Pancreas (tissue), 10 donors: ENCODE data around the gene RPS21. TPM values are rescaled to one million over a fixed set of nuclear protein-coding genes. Genes with fewer than 3 reads are reported as not detected.

Experiments used
- ATAC-seq, 4 donors: fragments of 200-7000 bp; cut with Tn5 transposase; one replicate each; pipeline versions ENCODE4 v1.8.0 to v1.9.1; 2020; ENCODE audit warnings: mild to moderate bottlenecking in 4 of 4, moderate library complexity in 4 of 4
- DNase-seq, 6 donors: peaks; one replicate each; pipeline ENCODE4 v3.0.0-alpha.2; 2020
- FAIRE-seq: peaks from 2 replicates; lab custom pipeline; 2012; peaks lifted over from hg19 to GRCh38; lab: Jason Lieb, UNC
- H3K27ac ChIP-seq, 4 donors: fragments of 200-600 bp; sonication (generic); 1 replicate in 3 of 4; 2 replicates in 1 of 4; pipeline versions ENCODE4 v1.5.0 to v1.8.0; 2020
- H3K27me3 ChIP-seq, 4 donors: fragments of 200-600 bp; one replicate each; pipeline ENCODE4 v1.8.0; 2021
- H3K36me3 ChIP-seq, 3 donors: fragments of 200-600 bp; sonication (generic) in 1 of 3; one replicate each; pipeline versions ENCODE4 v1.5.0 to v1.8.0; 2020 to 2021
- H3K4me1 ChIP-seq, 3 donors: fragments of 200-600 bp; one replicate each; pipeline ENCODE4 v1.8.0; 2021
- H3K4me3 ChIP-seq, 4 donors: fragments of 200-600 bp; sonication (generic) in 2 of 4; one replicate each; pipeline versions ENCODE4 v1.5.0 to v1.8.0; 2020 to 2021
- H3K9me3 ChIP-seq, 4 donors: fragments of 200-600 bp; one replicate each; pipeline ENCODE4 v1.8.0; 2021
- WGBS, 2 donors: extraction: QIAGEN DNeasy Blood & Tissue Kit; methylation state at CpG; one replicate each; pipeline ENCODE4 v1.1.7; 2013; 5-methylcytosine and 5-hydroxymethylcytosine counted together
- intact Hi-C, 3 donors: fragments of 100-400 bp; cut with DNase I; formaldehyde crosslinking; loops; one replicate each; pipeline versions ENCODE4 v1.11.1 to v1.14.2; 2022
- polyA plus RNA-seq, 2 donors: library from polyadenylated mRNA; stranded (reverse); fragments of 200-250 nt; gene quantifications; one replicate each; pipeline ENCODE4 v1.2.3, GENCODE V29; 2013
- total RNA-seq, 6 donors: library from RNA; stranded (reverse); fragmentation: NEBNext Ultra II Directional in 4 of 6; extraction: Animal tissue kit (Norgen Biotek cat#: 25700) in 4 of 6; gene quantifications; one replicate each; pipeline versions ENCODE4 v1.2.1 to v1.2.4, GENCODE V29; 2021 to 2023
- TF ChIP-seq, protein P1 (sequence below), 4 donors: fragments of 200-600 bp; sonication (generic) in 3 of 4; IDR thresholded peaks; one replicate each; pipeline versions ENCODE4 v1.5.0 to v1.8.0; 2021; ENCODE audit warnings: antibody characterized with exemption in 4 of 4
- donor health status: healthy with polysubstance abuse.
- donor health status: DM: no; HTN: no; CAD: no; lungs with moderate emphysema.
- donor health status: DM: no; HTN: no; CAD: no.
- donor health status: control.
- donor health status: control.
- donor health status: Bipolar disorder and iron deficiency.
- donor health status: DM: yes; HTN: yes; CAD: no.
- donor health status: DM: no; HTN: no; CAD: no.
- donor health status: DM: no; HTN: no; CAD: no.
- donor health status: DM: yes; HTN: yes; CAD: no.

RPS21 gene
- total and polyA plus RNA-seq, 8 donors: 662 to 2,141 (median 973) TPM

GRCh38 chr20:62374331-62375152 lies 12.4 kb upstream of the RPS21 start:
- H3K36me3 ChIP-seq: no peaks in the 10 kb centered on the region
- no peak overlapping the region for H3K4me3 ChIP-seq
- intact Hi-C loops: loop anchor here in 1 of 3 donors (5.0 kb wide), 1 partner anchor 67 kb away; no protein-coding TSS in a partner anchor
- no peak overlapping the region for H3K27ac ChIP-seq
- 27 to 36% methylated on average over 24 of the region's 24 CpGs for whole genome bisulfite sequencing, 2 donors
- peaks cover 0 to 10% (median 5%) of the 10 kb centered on the region in 3 donors for H3K4me1 ChIP-seq
- DNase-seq (no peak), FAIRE-seq (no peak), ATAC-seq (peak in 3 of 4 donors; percentile 6 to 12 (median 12))
- no peaks in the 10 kb centered on the region for H3K9me3 ChIP-seq
- no peaks in the 10 kb centered on the region for H3K27me3 ChIP-seq
- TF ChIP-seq, protein P1, sequence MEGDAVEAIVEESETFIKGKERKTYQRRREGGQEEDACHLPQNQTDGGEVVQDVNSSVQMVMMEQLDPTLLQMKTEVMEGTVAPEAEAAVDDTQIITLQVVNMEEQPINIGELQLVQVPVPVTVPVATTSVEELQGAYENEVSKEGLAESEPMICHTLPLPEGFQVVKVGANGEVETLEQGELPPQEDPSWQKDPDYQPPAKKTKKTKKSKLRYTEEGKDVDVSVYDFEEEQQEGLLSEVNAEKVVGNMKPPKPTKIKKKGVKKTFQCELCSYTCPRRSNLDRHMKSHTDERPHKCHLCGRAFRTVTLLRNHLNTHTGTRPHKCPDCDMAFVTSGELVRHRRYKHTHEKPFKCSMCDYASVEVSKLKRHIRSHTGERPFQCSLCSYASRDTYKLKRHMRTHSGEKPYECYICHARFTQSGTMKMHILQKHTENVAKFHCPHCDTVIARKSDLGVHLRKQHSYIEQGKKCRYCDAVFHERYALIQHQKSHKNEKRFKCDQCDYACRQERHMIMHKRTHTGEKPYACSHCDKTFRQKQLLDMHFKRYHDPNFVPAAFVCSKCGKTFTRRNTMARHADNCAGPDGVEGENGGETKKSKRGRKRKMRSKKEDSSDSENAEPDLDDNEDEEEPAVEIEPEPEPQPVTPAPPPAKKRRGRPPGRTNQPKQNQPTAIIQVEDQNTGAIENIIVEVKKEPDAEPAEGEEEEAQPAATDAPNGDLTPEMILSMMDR (IDR thresholded peaks at IDR 0.05): no peak

- Histone ChIP-seq H3K27ac (peak overlapping the region; percentile 32 to 63 (median 48)), H3K27me3 (no peaks in the 10 kb centered on the region), H3K36me3 (no peaks in the 10 kb centered on the region), H3K9me3 (no peaks in the 10 kb centered on the region), H3K4me1 (peaks cover 0 to 10% (median 5%) of the 10 kb centered on the region in 3 donors), H3K4me3 (no peak overlapping the region)
- TF ChIP-seq, protein P1 (IDR thresholded peaks at IDR 0.05): no peak
- ATAC-seq (peak; percentile 64 to 77 (median 72)), DNase-seq (peak in 3 of 6 donors; percentile 63 to 77 (median 64)), FAIRE-seq (no peak)
- intact Hi-C loops: loop anchor here in 1 of 3 donors (5.0 kb wide), 1 partner anchor 69 kb away; no protein-coding TSS in a partner anchor
- 46 to 51% methylated on average over 26 of the region's 26 CpGs for WGBS, 2 donors
Measured at GRCh38 chr20:62376112-62377063, 10.5 kb upstream of the RPS21 start.

DNA sequence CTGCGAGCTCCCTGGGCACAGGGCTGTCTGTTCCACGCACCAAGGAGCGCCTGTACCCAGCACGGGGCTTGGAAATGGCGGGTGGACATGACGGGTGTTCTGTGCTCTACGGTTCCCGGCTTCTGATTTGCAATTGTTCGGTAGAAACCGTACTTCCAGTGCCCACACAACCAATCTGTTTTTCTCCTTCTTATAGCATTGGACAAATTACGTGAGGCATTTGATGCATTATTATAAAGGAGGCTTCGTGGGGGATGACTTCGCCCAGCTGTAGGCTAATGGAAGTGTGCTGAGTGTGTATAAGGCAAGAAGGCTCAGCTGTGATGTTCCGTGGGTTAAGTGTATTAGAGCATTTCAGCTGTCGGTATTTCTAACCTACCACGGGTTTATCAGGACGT lies 9.8 kb upstream of the RPS21 start:
- DNase-seq (no peak), ATAC-seq (no peak), FAIRE-seq (no peak)
- H3K9me3 ChIP-seq: no peaks in the 10 kb centered on the region
- intact Hi-C loops: loop anchor here in 1 of 3 donors (5.0 kb wide), 1 partner anchor 70 kb away; no protein-coding TSS in a partner anchor
- H3K4me3 ChIP-seq: no peak overlapping the region
- 71 to 72% methylated on average over 17 of the region's 17 CpGs for WGBS, 2 donors
- H3K4me1 ChIP-seq: peaks cover 0 to 10% (median 5%) of the 10 kb centered on the region in 3 donors
- no peaks in the 10 kb centered on the region for H3K27me3 ChIP-seq
- H3K36me3 ChIP-seq: no peaks in the 10 kb centered on the region
- TF ChIP-seq, protein P1 (IDR thresholded peaks at IDR 0.05): no peak
- H3K27ac ChIP-seq: peak overlapping the region; percentile 13 to 50 (median 28)

- Histone ChIP-seq H3K9me3 (no peaks in the 10 kb centered on the region), H3K4me3 (no peak overlapping the region), H3K4me1 (peaks cover 0 to 10% (median 5%) of the 10 kb centered on the region in 3 donors), H3K36me3 (no peaks in the 10 kb centered on the region), H3K27me3 (no peaks in the 10 kb centered on the region), H3K27ac (peak overlapping the region in 2 of 4 donors; percentile 13 to 23)
- TF ChIP-seq, protein P1 (IDR thresholded peaks at IDR 0.05): no peak
- intact Hi-C loops: loop anchor here in 1 of 3 donors (5.0 kb wide), 1 partner anchor 70 kb away; no protein-coding TSS in a partner anchor
- FAIRE-seq (no peak), DNase-seq (peak in 1 of 6 donors; percentile 68), ATAC-seq (peak in 3 of 4 donors; percentile 22 to 40 (median 35))
- 25 to 31% methylated on average over 15 of the region's 15 CpGs for WGBS, 2 donors
Measured at GRCh38 chr20:62377615-62378178, 9.2 kb upstream of the RPS21 start.
